Measurements from ENCODE around the gene MVK. TPM values are rescaled to one million over a fixed set of nuclear protein-coding genes. Genes with fewer than 3 reads are reported as not detected.

The MVK gene
- total and polyA plus RNA-seq, 2 experiments from 2014 or later, result 16.7 to 40.1 TPM

DNA sequence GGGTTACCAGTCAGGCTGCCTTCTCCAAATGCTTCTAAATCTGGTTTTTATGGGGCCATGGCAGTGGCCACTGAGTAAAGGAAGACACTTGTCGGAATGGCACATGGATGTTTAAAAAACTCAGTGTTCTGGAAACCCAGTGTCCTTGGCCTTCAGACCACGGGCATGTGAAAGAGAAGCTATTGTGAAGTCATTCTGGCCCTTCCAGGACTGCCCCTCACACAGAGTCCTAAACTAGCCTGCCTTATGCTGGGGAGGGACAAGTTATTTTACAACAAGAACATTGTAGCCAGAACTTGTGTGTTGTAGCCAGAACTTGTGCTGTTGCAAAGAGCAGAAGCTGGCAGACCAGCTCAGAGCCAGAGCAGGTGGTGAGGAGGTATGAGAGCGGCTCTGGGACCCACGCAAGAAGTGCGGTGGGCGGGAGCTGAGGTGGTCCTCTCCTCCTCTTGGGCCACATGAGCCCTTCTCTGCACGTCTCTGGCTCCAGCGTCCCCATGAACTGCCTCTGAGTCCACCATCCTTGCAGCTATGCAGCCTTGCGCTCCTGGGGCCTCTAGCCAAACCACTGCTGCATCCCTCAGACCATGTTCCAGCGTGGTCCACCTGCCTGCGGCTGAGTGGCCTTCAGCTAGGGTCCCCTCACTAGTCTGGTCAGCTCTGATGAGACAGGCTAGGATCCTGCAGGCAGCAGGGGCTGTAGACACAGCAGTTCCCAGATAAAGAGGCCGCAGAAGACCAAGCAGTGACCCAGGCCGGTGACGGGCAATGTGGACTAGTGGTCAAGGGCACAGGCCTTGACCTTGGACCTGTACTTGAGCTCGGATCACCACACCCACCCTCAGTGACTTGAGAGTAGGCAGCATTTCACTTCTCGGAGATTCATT is 32.8 kb upstream of the MVK start:
- H3K4me1 ChIP-seq (ENCODE audit: insufficient read depth), result no peaks in the 10 kb centered on the region
- Mint-ChIP-seq H3K36me3 (ENCODE audit: low read depth) (no peaks in the 10 kb centered on the region; the same call in 2 of the 3 replicates), H3K27me3 (ENCODE audit: insufficient read depth, low read depth, poor library complexity) (peaks cover 14% of the 10 kb centered on the region), H3K27ac (no peak overlapping the region), H3K4me3 (no peak overlapping the region), H3K9me3 (no peaks in the 10 kb centered on the region), H3K4me1 (no peaks in the 10 kb centered on the region)
- H3K9me2 ChIP-seq (ENCODE audit: insufficient read depth), result no peaks in the 10 kb centered on the region
- no peaks in the 10 kb centered on the region for H3K36me3 ChIP-seq (ENCODE audit: insufficient read depth)
- no peak for ATAC-seq
- no peaks in the 10 kb centered on the region for H3K27me3 ChIP-seq (ENCODE audit: insufficient read depth)
- H3K4me3 ChIP-seq, result no peak overlapping the region
- TF ChIP-seq, protein P1, sequence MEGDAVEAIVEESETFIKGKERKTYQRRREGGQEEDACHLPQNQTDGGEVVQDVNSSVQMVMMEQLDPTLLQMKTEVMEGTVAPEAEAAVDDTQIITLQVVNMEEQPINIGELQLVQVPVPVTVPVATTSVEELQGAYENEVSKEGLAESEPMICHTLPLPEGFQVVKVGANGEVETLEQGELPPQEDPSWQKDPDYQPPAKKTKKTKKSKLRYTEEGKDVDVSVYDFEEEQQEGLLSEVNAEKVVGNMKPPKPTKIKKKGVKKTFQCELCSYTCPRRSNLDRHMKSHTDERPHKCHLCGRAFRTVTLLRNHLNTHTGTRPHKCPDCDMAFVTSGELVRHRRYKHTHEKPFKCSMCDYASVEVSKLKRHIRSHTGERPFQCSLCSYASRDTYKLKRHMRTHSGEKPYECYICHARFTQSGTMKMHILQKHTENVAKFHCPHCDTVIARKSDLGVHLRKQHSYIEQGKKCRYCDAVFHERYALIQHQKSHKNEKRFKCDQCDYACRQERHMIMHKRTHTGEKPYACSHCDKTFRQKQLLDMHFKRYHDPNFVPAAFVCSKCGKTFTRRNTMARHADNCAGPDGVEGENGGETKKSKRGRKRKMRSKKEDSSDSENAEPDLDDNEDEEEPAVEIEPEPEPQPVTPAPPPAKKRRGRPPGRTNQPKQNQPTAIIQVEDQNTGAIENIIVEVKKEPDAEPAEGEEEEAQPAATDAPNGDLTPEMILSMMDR (conservative IDR thresholded peaks at IDR 0.05; ENCODE audit: low read depth in 2 of 2), result no peak
- TF ChIP-seq CREB1 (CRISPR knock-in tag; IDR thresholded peaks at IDR 0.05; ENCODE audit: low read depth), result no peak
- no peak for TF ChIP-seq STAT1 (IDR thresholded peaks at IDR 0.05; ENCODE audit: unreplicated experiment)
- TF ChIP-seq EZH2 (IDR thresholded peaks at IDR 0.05; ENCODE audit: low read depth, unreplicated experiment), result no peak
- TF ChIP-seq EZH2phosphoT487 (IDR thresholded peaks at IDR 0.05; ENCODE audit: unreplicated experiment), result no peak
- no peak for TF ChIP-seq JUNB (IDR thresholded peaks at IDR 0.05; ENCODE audit: unreplicated experiment)
- TF ChIP-seq NANOG (IDR thresholded peaks at IDR 0.05; ENCODE audit: borderline replicate concordance), result no peak
- TF ChIP-seq, protein P2, sequence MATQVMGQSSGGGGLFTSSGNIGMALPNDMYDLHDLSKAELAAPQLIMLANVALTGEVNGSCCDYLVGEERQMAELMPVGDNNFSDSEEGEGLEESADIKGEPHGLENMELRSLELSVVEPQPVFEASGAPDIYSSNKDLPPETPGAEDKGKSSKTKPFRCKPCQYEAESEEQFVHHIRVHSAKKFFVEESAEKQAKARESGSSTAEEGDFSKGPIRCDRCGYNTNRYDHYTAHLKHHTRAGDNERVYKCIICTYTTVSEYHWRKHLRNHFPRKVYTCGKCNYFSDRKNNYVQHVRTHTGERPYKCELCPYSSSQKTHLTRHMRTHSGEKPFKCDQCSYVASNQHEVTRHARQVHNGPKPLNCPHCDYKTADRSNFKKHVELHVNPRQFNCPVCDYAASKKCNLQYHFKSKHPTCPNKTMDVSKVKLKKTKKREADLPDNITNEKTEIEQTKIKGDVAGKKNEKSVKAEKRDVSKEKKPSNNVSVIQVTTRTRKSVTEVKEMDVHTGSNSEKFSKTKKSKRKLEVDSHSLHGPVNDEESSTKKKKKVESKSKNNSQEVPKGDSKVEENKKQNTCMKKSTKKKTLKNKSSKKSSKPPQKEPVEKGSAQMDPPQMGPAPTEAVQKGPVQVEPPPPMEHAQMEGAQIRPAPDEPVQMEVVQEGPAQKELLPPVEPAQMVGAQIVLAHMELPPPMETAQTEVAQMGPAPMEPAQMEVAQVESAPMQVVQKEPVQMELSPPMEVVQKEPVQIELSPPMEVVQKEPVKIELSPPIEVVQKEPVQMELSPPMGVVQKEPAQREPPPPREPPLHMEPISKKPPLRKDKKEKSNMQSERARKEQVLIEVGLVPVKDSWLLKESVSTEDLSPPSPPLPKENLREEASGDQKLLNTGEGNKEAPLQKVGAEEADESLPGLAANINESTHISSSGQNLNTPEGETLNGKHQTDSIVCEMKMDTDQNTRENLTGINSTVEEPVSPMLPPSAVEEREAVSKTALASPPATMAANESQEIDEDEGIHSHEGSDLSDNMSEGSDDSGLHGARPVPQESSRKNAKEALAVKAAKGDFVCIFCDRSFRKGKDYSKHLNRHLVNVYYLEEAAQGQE (IDR thresholded peaks at IDR 0.05; ENCODE audit: unreplicated experiment), result no peak
- TF ChIP-seq, protein P3, sequence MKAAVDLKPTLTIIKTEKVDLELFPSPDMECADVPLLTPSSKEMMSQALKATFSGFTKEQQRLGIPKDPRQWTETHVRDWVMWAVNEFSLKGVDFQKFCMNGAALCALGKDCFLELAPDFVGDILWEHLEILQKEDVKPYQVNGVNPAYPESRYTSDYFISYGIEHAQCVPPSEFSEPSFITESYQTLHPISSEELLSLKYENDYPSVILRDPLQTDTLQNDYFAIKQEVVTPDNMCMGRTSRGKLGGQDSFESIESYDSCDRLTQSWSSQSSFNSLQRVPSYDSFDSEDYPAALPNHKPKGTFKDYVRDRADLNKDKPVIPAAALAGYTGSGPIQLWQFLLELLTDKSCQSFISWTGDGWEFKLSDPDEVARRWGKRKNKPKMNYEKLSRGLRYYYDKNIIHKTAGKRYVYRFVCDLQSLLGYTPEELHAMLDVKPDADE (IDR thresholded peaks at IDR 0.05), result no peak
- TF ChIP-seq ZNF331 (CRISPR knock-in tag; IDR thresholded peaks at IDR 0.05; ENCODE audit: low read depth), result no peak
- TF ChIP-seq ZNF114 (CRISPR knock-in tag; IDR thresholded peaks at IDR 0.05), result no peak
- TF ChIP-seq, protein P4, sequence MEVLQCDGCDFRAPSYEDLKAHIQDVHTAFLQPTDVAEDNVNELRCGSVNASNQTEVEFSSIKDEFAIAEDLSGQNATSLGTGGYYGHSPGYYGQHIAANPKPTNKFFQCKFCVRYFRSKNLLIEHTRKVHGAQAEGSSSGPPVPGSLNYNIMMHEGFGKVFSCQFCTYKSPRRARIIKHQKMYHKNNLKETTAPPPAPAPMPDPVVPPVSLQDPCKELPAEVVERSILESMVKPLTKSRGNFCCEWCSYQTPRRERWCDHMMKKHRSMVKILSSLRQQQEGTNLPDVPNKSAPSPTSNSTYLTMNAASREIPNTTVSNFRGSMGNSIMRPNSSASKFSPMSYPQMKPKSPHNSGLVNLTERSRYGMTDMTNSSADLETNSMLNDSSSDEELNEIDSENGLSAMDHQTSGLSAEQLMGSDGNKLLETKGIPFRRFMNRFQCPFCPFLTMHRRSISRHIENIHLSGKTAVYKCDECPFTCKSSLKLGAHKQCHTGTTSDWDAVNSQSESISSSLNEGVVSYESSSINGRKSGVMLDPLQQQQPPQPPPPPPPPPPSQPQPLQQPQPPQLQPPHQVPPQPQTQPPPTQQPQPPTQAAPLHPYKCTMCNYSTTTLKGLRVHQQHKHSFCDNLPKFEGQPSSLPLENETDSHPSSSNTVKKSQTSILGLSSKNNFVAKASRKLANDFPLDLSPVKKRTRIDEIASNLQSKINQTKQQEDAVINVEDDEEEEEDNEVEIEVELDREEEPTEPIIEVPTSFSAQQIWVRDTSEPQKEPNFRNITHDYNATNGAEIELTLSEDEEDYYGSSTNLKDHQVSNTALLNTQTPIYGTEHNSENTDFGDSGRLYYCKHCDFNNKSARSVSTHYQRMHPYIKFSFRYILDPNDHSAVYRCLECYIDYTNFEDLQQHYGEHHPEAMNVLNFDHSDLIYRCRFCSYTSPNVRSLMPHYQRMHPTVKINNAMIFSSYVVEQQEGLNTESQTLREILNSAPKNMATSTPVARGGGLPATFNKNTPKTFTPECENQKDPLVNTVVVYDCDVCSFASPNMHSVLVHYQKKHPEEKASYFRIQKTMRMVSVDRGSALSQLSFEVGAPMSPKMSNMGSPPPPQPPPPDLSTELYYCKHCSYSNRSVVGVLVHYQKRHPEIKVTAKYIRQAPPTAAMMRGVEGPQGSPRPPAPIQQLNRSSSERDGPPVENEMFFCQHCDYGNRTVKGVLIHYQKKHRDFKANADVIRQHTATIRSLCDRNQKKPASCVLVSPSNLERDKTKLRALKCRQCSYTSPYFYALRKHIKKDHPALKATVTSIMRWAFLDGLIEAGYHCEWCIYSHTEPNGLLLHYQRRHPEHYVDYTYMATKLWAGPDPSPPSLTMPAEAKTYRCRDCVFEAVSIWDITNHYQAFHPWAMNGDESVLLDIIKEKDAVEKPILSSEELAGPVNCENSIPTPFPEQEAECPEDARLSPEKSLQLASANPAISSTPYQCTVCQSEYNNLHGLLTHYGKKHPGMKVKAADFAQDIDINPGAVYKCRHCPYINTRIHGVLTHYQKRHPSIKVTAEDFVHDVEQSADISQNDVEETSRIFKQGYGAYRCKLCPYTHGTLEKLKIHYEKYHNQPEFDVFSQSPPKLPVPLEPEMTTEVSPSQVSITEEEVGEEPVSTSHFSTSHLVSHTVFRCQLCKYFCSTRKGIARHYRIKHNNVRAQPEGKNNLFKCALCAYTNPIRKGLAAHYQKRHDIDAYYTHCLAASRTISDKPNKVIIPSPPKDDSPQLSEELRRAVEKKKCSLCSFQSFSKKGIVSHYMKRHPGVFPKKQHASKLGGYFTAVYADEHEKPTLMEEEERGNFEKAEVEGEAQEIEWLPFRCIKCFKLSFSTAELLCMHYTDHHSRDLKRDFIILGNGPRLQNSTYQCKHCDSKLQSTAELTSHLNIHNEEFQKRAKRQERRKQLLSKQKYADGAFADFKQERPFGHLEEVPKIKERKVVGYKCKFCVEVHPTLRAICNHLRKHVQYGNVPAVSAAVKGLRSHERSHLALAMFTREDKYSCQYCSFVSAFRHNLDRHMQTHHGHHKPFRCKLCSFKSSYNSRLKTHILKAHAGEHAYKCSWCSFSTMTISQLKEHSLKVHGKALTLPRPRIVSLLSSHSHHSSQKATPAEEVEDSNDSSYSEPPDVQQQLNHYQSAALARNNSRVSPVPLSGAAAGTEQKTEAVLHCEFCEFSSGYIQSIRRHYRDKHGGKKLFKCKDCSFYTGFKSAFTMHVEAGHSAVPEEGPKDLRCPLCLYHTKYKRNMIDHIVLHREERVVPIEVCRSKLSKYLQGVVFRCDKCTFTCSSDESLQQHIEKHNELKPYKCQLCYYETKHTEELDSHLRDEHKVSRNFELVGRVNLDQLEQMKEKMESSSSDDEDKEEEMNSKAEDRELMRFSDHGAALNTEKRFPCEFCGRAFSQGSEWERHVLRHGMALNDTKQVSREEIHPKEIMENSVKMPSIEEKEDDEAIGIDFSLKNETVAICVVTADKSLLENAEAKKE (CRISPR knock-in tag; IDR thresholded peaks at IDR 0.05), result no peak
- H4K20me1 ChIP-seq (replicated peaks; ENCODE audit: insufficient read depth), result no peaks in the 10 kb centered on the region
- no peak for DNase-seq (ENCODE audit: low spot score)
- no peak overlapping the region for H3K4me2 ChIP-seq
- no peak overlapping the region for H3K27ac ChIP-seq (ENCODE audit: low read depth)
- no peaks in the 10 kb centered on the region for H3F3A ChIP-seq (replicated peaks; ENCODE audit: low read depth)
- H3K79me2 ChIP-seq (replicated peaks; ENCODE audit: insufficient read depth), result no peaks in the 10 kb centered on the region
- H2AFZ ChIP-seq, result no peak overlapping the region
